GM23338 (cell line): ENCODE data around the gene AS3MT. TPM values are rescaled to one million over a fixed set of nuclear protein-coding genes. Genes with fewer than 3 reads are reported as not detected.

Experiments
- ATAC-seq: fragments of 200-7000 bp; cut with Tn5 transposase; 3 replicates; pipeline ENCODE4 v1.9.1; 2020
- DNase-seq: peaks from one replicate; pipeline ENCODE4 v3.0.0-alpha.2; 2015; ENCODE audit warnings: low spot score
- H2AFZ ChIP-seq: fragments of 200-600 bp; sonication (generic); 2 replicates; pipeline ENCODE4 v1.8.0; 2016; ENCODE audit warnings: antibody characterized with exemption, mild to moderate bottlenecking, moderate library complexity
- H3F3A ChIP-seq: fragments of 200-600 bp; sonication (generic); replicated peaks from 2 replicates; pipeline ENCODE4 v1.8.0; 2017; ENCODE audit warnings: antibody characterized with exemption, mixed run types, low read depth
- H3K27ac ChIP-seq: fragments of 200-600 bp; sonication (generic); 2 replicates; pipeline ENCODE4 v1.6.1; 2016; ENCODE audit warnings: low read depth
- H3K27me3 ChIP-seq: fragments of 200-600 bp; sonication (generic); 2 replicates; pipeline ENCODE4 v1.8.0; 2016; ENCODE audit warnings: mild to moderate bottlenecking, mixed run types, moderate library complexity; ENCODE audit not compliant: insufficient read depth
- H3K36me3 ChIP-seq: fragments of 200-600 bp; sonication (generic); 2 replicates; pipeline ENCODE4 v1.8.0; 2016; ENCODE audit warnings: mild to moderate bottlenecking; ENCODE audit not compliant: insufficient read depth
- H3K4me1 ChIP-seq: fragments of 200-600 bp; sonication (generic); 2 replicates; pipeline ENCODE4 v1.8.0; 2016; ENCODE audit warnings: mild to moderate bottlenecking, moderate library complexity; ENCODE audit not compliant: insufficient read depth
- H3K4me2 ChIP-seq: fragments of 200-600 bp; sonication (generic); 2 replicates; pipeline ENCODE4 v1.7.1; 2017; ENCODE audit warnings: mixed run types
- H3K4me3 ChIP-seq: fragments of 200-600 bp; sonication (generic); 2 replicates; pipeline ENCODE4 v1.6.1; 2016; ENCODE audit warnings: mixed run types
- H3K79me2 ChIP-seq: fragments of 200-600 bp; sonication (generic); replicated peaks from 2 replicates; pipeline ENCODE4 v1.8.0; 2017; ENCODE audit warnings: mild to moderate bottlenecking; ENCODE audit not compliant: insufficient read depth
- H3K9me2 ChIP-seq: fragments of 200-600 bp; sonication (generic); 2 replicates; pipeline ENCODE4 v1.8.0; 2017; ENCODE audit not compliant: insufficient read depth
- H4K20me1 ChIP-seq: fragments of 200-600 bp; sonication (generic); replicated peaks from 2 replicates; pipeline ENCODE4 v1.8.0; 2017; ENCODE audit warnings: mild to moderate bottlenecking; ENCODE audit not compliant: insufficient read depth
- H3K27ac Mint-ChIP-seq: 2 replicates; pipeline ENCODE4 v1.8.0; 2020; ENCODE audit warnings: inconsistent platforms, mild to moderate bottlenecking, moderate library complexity, mixed read lengths
- H3K27me3 Mint-ChIP-seq: 3 replicates; pipeline ENCODE4 v1.8.0; 2022; ENCODE audit warnings: low read depth, mild to moderate bottlenecking, moderate library complexity, mixed read lengths, inconsistent platforms; ENCODE audit not compliant: insufficient read depth, poor library complexity
- H3K36me3 Mint-ChIP-seq: 3 replicates; pipeline ENCODE4 v1.8.0; 2021; ENCODE audit warnings: low read depth, mild to moderate bottlenecking, inconsistent platforms, moderate library complexity, mixed read lengths
- H3K4me1 Mint-ChIP-seq: 3 replicates; pipeline ENCODE4 v1.8.0; 2020; ENCODE audit warnings: mild to moderate bottlenecking, inconsistent platforms, mixed read lengths
- H3K4me3 Mint-ChIP-seq: 3 replicates; pipeline ENCODE4 v1.8.0; 2021; ENCODE audit warnings: moderate library complexity, mild to moderate bottlenecking, inconsistent platforms, mixed read lengths
- H3K9me3 Mint-ChIP-seq: 3 replicates; pipeline ENCODE4 v1.8.0; 2020; ENCODE audit warnings: moderate library complexity, mild to moderate bottlenecking, inconsistent platforms, mixed read lengths
- CREB1 ChIP-seq: fragments of 250-450 bp; sonication (Bioruptor Pico); IDR thresholded peaks from 2 replicates; pipeline ENCODE4 v1.5.0; 2020; ENCODE audit warnings: low read depth, mild to moderate bottlenecking, moderate library complexity
- EZH2phosphoT487 ChIP-seq: fragments of 200-600 bp; sonication (generic); IDR thresholded peaks from one replicate; pipeline ENCODE4 v1.8.1; 2018; ENCODE audit warnings: antibody characterized with exemption; ENCODE audit not compliant: unreplicated experiment
- polyA plus RNA-seq: library from polyadenylated mRNA; unstranded; fragments of >200 nt; fragmentation: Nextera tagmentation; extraction: Ambion mirVana; gene quantifications from 2 replicates; pipeline ENCODE4 v1.2.1, GENCODE V29; 2016
- total RNA-seq: library from RNA; depleted of rRNA; stranded (reverse); fragments of >200 nt; shearing (Covaris generic); gene quantifications from 2 replicates; pipeline ENCODE4 v1.2.3, GENCODE V29; 2014
- TF ChIP-seq, protein P1 (sequence below): fragments of 250-450 bp; sonication (Bioruptor Pico); IDR thresholded peaks from 2 replicates; pipeline ENCODE4 v1.5.0; 2020; ENCODE audit warnings: mild to moderate bottlenecking, moderate library complexity
- TF ChIP-seq, protein P2 (sequence below): IDR thresholded peaks from 2 replicates; pipeline ENCODE4 v1.6.1; 2016; ENCODE audit warnings: antibody characterized with exemption

AS3MT gene
- total and polyA plus RNA-seq, 2 experiments from 2014 or later = 6.3 to 8.8 TPM

DNA sequence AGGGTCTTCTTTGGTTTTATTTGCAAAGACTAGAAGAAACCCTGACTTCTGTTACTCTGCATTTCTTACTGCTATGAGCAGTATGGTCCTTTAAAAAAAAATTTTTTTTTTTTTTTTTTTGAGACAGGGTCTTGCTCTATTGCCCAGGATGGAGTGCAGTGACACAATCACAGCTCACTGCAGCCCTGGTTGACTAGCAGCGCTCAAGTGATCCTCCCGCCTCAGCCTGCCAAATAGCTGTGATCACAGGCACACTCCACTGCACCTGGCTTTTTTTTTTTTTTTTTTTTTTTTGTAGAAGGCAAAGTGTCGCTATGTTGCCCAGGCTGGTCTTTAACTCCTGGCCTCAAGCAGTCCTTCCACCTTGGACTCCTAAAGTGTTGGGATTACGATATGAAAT is 66.2 kb downstream of the AS3MT start:
- no peaks in the 10 kb centered on the region for H3K4me1 Mint-ChIP-seq
- no peaks in the 10 kb centered on the region for H3K27me3 ChIP-seq
- no peak overlapping the region for H3K4me3 Mint-ChIP-seq
- H2AFZ ChIP-seq = no peak overlapping the region
- no peak overlapping the region for H3K27ac Mint-ChIP-seq
- ATAC-seq (no peak), DNase-seq (peak; percentile 28)
- H3K4me2 ChIP-seq = no peak overlapping the region
- no peaks in the 10 kb centered on the region for H3K4me1 ChIP-seq
- H3F3A ChIP-seq = no peaks in the 10 kb centered on the region
- H3K79me2 ChIP-seq = peaks cover 15% of the 10 kb centered on the region; the same call in 1 of the 2 replicates
- TF ChIP-seq CREB1 (no peak), EZH2phosphoT487 (no peak)
- TF ChIP-seq, protein P1, sequence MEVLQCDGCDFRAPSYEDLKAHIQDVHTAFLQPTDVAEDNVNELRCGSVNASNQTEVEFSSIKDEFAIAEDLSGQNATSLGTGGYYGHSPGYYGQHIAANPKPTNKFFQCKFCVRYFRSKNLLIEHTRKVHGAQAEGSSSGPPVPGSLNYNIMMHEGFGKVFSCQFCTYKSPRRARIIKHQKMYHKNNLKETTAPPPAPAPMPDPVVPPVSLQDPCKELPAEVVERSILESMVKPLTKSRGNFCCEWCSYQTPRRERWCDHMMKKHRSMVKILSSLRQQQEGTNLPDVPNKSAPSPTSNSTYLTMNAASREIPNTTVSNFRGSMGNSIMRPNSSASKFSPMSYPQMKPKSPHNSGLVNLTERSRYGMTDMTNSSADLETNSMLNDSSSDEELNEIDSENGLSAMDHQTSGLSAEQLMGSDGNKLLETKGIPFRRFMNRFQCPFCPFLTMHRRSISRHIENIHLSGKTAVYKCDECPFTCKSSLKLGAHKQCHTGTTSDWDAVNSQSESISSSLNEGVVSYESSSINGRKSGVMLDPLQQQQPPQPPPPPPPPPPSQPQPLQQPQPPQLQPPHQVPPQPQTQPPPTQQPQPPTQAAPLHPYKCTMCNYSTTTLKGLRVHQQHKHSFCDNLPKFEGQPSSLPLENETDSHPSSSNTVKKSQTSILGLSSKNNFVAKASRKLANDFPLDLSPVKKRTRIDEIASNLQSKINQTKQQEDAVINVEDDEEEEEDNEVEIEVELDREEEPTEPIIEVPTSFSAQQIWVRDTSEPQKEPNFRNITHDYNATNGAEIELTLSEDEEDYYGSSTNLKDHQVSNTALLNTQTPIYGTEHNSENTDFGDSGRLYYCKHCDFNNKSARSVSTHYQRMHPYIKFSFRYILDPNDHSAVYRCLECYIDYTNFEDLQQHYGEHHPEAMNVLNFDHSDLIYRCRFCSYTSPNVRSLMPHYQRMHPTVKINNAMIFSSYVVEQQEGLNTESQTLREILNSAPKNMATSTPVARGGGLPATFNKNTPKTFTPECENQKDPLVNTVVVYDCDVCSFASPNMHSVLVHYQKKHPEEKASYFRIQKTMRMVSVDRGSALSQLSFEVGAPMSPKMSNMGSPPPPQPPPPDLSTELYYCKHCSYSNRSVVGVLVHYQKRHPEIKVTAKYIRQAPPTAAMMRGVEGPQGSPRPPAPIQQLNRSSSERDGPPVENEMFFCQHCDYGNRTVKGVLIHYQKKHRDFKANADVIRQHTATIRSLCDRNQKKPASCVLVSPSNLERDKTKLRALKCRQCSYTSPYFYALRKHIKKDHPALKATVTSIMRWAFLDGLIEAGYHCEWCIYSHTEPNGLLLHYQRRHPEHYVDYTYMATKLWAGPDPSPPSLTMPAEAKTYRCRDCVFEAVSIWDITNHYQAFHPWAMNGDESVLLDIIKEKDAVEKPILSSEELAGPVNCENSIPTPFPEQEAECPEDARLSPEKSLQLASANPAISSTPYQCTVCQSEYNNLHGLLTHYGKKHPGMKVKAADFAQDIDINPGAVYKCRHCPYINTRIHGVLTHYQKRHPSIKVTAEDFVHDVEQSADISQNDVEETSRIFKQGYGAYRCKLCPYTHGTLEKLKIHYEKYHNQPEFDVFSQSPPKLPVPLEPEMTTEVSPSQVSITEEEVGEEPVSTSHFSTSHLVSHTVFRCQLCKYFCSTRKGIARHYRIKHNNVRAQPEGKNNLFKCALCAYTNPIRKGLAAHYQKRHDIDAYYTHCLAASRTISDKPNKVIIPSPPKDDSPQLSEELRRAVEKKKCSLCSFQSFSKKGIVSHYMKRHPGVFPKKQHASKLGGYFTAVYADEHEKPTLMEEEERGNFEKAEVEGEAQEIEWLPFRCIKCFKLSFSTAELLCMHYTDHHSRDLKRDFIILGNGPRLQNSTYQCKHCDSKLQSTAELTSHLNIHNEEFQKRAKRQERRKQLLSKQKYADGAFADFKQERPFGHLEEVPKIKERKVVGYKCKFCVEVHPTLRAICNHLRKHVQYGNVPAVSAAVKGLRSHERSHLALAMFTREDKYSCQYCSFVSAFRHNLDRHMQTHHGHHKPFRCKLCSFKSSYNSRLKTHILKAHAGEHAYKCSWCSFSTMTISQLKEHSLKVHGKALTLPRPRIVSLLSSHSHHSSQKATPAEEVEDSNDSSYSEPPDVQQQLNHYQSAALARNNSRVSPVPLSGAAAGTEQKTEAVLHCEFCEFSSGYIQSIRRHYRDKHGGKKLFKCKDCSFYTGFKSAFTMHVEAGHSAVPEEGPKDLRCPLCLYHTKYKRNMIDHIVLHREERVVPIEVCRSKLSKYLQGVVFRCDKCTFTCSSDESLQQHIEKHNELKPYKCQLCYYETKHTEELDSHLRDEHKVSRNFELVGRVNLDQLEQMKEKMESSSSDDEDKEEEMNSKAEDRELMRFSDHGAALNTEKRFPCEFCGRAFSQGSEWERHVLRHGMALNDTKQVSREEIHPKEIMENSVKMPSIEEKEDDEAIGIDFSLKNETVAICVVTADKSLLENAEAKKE = no peak
- TF ChIP-seq, protein P2, sequence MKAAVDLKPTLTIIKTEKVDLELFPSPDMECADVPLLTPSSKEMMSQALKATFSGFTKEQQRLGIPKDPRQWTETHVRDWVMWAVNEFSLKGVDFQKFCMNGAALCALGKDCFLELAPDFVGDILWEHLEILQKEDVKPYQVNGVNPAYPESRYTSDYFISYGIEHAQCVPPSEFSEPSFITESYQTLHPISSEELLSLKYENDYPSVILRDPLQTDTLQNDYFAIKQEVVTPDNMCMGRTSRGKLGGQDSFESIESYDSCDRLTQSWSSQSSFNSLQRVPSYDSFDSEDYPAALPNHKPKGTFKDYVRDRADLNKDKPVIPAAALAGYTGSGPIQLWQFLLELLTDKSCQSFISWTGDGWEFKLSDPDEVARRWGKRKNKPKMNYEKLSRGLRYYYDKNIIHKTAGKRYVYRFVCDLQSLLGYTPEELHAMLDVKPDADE = no peak
- no peak overlapping the region for H3K27ac ChIP-seq
- H3K4me3 ChIP-seq = no peak overlapping the region
- no peaks in the 10 kb centered on the region for H4K20me1 ChIP-seq
- no peaks in the 10 kb centered on the region for H3K9me2 ChIP-seq
- no peaks in the 10 kb centered on the region for H3K9me3 Mint-ChIP-seq
- H3K27me3 Mint-ChIP-seq = peaks cover 5% of the 10 kb centered on the region
- H3K36me3 ChIP-seq = no peaks in the 10 kb centered on the region
- peaks cover 7% of the 10 kb centered on the region; the same call in 1 of the 3 replicates for H3K36me3 Mint-ChIP-seq

DNA sequence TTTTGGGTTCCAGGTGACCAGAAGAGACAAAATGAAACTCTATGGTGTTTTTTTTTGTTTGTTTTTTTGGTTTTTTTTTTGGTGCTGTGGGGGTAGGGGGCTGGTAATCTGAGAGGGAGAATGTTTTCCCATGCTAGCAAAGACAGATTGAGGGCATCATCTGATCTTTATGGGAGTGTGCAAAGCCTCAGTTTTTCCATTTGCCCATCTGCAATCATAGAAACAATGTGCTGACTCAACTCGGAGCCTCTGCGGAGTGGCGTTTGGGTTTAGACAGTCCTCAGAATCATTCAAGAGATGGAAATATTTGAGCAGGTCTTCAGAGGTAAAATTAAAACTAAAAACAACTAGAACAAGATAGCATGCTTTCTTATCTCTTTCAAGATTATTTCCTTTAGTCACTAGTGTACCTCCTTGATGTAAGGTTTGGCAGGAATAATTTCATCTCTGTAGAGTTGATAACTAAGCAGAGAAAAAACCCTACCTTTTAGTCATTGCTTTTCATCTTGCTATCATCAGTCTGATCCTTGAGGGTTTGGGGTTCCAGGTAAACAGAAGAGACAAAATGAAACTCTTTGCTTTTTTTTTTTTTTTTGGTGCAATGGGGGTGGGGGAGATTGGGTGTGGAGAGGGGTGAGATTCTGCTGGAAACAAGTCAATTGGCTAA is 66.8 kb downstream of the AS3MT start:
- Histone ChIP-seq H4K20me1 (no peaks in the 10 kb centered on the region), H3K79me2 (peaks cover 15% of the 10 kb centered on the region; the same call in 1 of the 2 replicates), H3K27ac (no peak overlapping the region), H3K27me3 (no peaks in the 10 kb centered on the region), H3K9me2 (no peaks in the 10 kb centered on the region), H3K4me1 (no peaks in the 10 kb centered on the region), H3K4me3 (no peak overlapping the region), H3K4me2 (no peak overlapping the region), H2AFZ (no peak overlapping the region), H3F3A (no peaks in the 10 kb centered on the region), H3K36me3 (no peaks in the 10 kb centered on the region)
- no peak for ATAC-seq
- H3K4me1 Mint-ChIP-seq = no peaks in the 10 kb centered on the region
- H3K27me3 Mint-ChIP-seq = peaks cover 5% of the 10 kb centered on the region
- H3K4me3 Mint-ChIP-seq = no peak overlapping the region
- peak overlapping the region; percentile 54 for H3K27ac Mint-ChIP-seq
- no peaks in the 10 kb centered on the region for H3K9me3 Mint-ChIP-seq
- peaks cover 7% of the 10 kb centered on the region; the same call in 1 of the 3 replicates for H3K36me3 Mint-ChIP-seq
- no peak for DNase-seq
- TF ChIP-seq, protein P1 = no peak
